ENCODE data around the gene FNDC10.

FNDC10 gene

GRCh38 chr1:1630965-1631781, 31.2 kb upstream of the FNDC10 start:
- peak overlapping the region; percentile 63 for H3K27ac Mint-ChIP-seq

DNA sequence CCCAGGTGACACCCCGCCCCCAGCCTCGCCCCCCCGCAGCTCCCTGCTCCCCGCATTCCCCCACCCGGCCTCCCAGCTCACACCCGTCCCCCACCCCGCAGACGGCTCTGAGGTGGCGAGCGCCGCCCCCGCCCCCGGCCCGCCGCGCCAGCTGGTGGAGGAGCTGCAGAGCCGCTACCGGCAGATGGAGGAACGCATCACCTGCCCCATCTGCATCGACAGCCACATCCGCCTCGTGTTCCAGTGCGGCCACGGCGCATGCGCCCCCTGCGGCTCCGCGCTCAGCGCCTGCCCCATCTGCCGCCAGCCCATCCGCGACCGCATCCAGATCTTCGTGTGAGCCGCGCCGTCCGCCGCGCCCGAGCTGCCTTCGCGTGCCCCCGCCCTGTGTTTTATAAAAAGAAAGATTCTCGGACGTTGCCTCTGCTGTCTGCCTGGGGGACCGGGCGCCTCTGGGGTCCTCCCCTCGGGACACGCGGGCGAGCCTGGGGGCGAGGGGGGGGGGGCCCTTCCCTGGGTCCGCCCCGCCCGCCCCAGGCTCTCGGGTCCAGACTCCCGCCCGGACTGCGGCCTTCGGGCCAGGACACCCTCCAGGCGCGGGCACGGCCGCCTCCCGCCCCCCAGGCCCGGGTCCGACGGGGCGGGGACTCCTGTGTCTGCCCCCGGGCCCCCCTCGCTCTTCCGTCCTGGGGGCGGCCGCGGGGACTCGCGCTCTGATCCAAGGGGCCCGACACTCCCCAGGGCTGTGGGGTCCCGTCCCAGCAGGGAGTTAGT, 30.4 kb upstream of the FNDC10 start:
- H3K4me3 Mint-ChIP-seq = peak overlapping the region; percentile 82
- H3K36me3 Mint-ChIP-seq (ENCODE audit: low read depth) = peaks cover 2% of the 10 kb centered on the region
- H3K4me1 Mint-ChIP-seq (ENCODE audit: low read depth) = peaks cover 2% of the 10 kb centered on the region
- H3K9me3 Mint-ChIP-seq = no peaks in the 10 kb centered on the region
- peak overlapping the region; percentile 87 for H3K27ac Mint-ChIP-seq
- H3K27me3 Mint-ChIP-seq (ENCODE audit: low read depth) = peaks cover 8% of the 10 kb centered on the region

More at GRCh38 chr1:1630965-1631781, 31.2 kb upstream of the FNDC10 start:
- Mint-ChIP-seq H3K4me3 (no peak overlapping the region), H3K27me3 (ENCODE audit: low read depth) (peaks cover 8% of the 10 kb centered on the region), H3K9me3 (no peaks in the 10 kb centered on the region), H3K4me1 (ENCODE audit: low read depth) (peaks cover 2% of the 10 kb centered on the region), H3K36me3 (ENCODE audit: low read depth) (peaks cover 2% of the 10 kb centered on the region)

- Mint-ChIP-seq H3K4me3 (peak overlapping the region; percentile 74), H3K27me3 (ENCODE audit: low read depth) (peaks cover 8% of the 10 kb centered on the region), H3K4me1 (ENCODE audit: low read depth) (peaks cover 2% of the 10 kb centered on the region), H3K36me3 (ENCODE audit: low read depth) (peaks cover 2% of the 10 kb centered on the region), H3K27ac (peak overlapping the region; percentile 87), H3K9me3 (no peaks in the 10 kb centered on the region)
Measured at GRCh38 chr1:1629430-1630190, 29.7 kb upstream of the FNDC10 start.

- Mint-ChIP-seq H3K27ac (no peak overlapping the region), H3K9me3 (no peaks in the 10 kb centered on the region), H3K4me3 (no peak overlapping the region), H3K4me1 (ENCODE audit: low read depth) (peaks cover 2% of the 10 kb centered on the region), H3K36me3 (ENCODE audit: low read depth) (peaks cover 2% of the 10 kb centered on the region), H3K27me3 (ENCODE audit: low read depth) (peaks cover 8% of the 10 kb centered on the region)
Measured at GRCh38 chr1:1628754-1629429, 29.0 kb upstream of the FNDC10 start.

DNA sequence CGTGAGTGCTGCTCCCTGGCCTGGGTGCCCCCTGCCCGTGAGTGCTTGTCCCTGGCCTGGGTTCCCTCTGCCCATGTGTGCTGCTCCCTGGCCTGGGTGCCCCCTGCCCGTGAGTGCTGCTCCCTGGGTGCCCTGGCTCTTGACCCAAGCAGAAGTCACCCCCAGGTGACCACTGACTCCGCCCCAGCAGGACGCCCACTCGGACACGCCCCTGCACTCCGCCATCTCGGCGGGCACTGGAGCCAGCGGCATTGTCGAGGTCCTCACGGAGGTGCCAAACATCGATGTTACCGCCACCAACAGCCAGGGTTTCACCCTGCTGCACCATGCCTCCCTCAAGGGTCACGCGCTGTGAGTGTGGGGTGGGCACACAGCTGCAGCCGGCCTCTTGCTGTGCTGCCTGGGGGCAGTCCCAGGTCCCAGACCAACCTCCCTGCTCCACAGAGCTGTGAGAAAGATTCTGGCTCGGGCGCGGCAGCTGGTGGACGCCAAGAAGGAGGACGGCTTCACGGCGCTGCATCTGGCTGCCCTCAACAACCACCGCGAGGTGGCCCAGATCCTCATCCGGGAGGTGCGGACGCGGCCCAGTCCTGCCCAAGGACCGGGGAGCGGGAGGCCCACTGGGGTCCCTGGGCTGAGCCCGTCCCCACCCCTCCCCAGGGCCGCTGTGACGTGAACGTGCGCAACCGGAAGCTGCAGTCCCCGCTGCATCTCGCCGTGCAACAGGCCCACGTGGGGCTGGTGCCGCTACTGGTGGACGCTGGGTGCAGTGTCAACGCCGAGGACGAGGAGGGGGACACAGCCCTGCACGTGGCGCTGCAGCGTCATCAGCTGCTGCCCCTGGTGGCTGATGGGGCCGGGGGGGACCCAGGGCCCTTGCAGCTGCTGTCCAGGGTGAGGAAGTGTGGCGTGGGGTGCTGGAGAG, 28.2 kb upstream of the FNDC10 start:
- H3K4me1 Mint-ChIP-seq (ENCODE audit: low read depth) = peaks cover 2% of the 10 kb centered on the region
- no peak overlapping the region for H3K27ac Mint-ChIP-seq
- peaks cover 8% of the 10 kb centered on the region for H3K27me3 Mint-ChIP-seq (ENCODE audit: low read depth)

GRCh38 chr1:1627261-1627828, 27.4 kb upstream of the FNDC10 start:
- H3K9me3 Mint-ChIP-seq = no peaks in the 10 kb centered on the region
- no peak overlapping the region for H3K27ac Mint-ChIP-seq
- H3K4me1 Mint-ChIP-seq (ENCODE audit: low read depth) = peaks cover 2% of the 10 kb centered on the region
- H3K36me3 Mint-ChIP-seq (ENCODE audit: low read depth) = peaks cover 2% of the 10 kb centered on the region
- no peak overlapping the region for H3K4me3 Mint-ChIP-seq
- peaks cover 8% of the 10 kb centered on the region for H3K27me3 Mint-ChIP-seq (ENCODE audit: low read depth)

More for the DNA sequence above, 28.2 kb upstream of the FNDC10 start:
- H3K9me3 Mint-ChIP-seq = no peaks in the 10 kb centered on the region
- H3K4me3 Mint-ChIP-seq = no peak overlapping the region
- peaks cover 2% of the 10 kb centered on the region for H3K36me3 Mint-ChIP-seq (ENCODE audit: low read depth)

DNA sequence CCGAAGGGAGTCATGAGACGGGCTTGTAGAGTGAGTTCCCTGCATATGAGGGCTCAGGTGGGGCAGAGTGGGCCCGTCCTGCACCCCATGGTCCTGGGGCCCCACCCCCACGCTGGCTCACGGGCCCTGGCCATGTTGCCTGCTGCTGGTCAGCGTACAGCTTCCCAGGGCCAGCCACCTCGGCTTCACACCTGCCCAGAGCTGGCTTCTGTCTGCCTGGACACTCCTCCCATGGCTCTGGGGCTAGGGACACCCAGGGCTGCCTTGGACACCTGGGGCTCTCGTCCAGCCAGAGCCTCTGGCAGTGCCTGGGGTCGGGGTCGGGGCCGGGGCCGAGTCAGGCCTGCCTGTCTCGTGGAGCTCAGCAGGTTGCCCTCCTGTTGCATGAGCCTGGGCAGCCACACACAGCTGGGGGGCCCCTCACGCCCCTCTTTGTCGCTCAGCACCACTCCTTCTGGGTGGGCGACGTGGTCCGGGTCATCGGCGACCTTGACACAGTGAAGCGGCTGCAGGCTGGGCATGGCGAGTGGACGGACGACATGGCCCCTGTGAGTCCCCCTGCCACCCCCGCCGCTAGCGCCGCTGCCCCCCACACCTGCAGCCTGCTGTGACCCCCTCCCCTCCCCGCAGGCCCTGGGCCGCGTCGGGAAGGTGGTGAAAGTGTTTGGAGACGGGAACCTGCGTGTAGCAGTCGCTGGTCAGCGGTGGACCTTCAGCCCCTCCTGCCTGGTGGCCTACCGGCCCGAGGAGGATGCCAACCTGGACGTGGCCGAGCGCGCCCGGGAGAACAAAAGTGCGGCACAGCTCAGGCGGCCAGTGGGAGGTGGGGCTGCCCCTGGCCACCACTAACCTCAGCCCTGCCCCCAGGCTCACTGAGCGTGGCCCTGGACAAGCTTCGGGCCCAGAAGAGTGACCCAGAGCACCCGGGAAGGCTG, 26.5 kb upstream of the FNDC10 start:
- Mint-ChIP-seq H3K27me3 (ENCODE audit: low read depth) (peaks cover 5% of the 10 kb centered on the region), H3K9me3 (no peaks in the 10 kb centered on the region), H3K27ac (no peak overlapping the region), H3K4me1 (ENCODE audit: low read depth) (peaks cover 2% of the 10 kb centered on the region), H3K4me3 (no peak overlapping the region), H3K36me3 (ENCODE audit: low read depth) (peaks cover 2% of the 10 kb centered on the region)

- Mint-ChIP-seq H3K4me3 (no peak overlapping the region), H3K4me1 (ENCODE audit: low read depth) (peaks cover 2% of the 10 kb centered on the region), H3K27me3 (ENCODE audit: low read depth) (peaks cover 4% of the 10 kb centered on the region), H3K9me3 (no peaks in the 10 kb centered on the region), H3K36me3 (ENCODE audit: low read depth) (peaks cover 2% of the 10 kb centered on the region), H3K27ac (no peak overlapping the region)
Measured at GRCh38 chr1:1625824-1626206, 25.9 kb upstream of the FNDC10 start.

- H3K27me3 Mint-ChIP-seq (ENCODE audit: low read depth) = peaks cover 3% of the 10 kb centered on the region
- peaks cover 2% of the 10 kb centered on the region for H3K4me1 Mint-ChIP-seq (ENCODE audit: low read depth)
- H3K4me3 Mint-ChIP-seq = no peak overlapping the region
- H3K27ac Mint-ChIP-seq = no peak overlapping the region
- peaks cover 2% of the 10 kb centered on the region for H3K36me3 Mint-ChIP-seq (ENCODE audit: low read depth)
- no peaks in the 10 kb centered on the region for H3K9me3 Mint-ChIP-seq
Measured at GRCh38 chr1:1625404-1625775, 25.5 kb upstream of the FNDC10 start.

DNA sequence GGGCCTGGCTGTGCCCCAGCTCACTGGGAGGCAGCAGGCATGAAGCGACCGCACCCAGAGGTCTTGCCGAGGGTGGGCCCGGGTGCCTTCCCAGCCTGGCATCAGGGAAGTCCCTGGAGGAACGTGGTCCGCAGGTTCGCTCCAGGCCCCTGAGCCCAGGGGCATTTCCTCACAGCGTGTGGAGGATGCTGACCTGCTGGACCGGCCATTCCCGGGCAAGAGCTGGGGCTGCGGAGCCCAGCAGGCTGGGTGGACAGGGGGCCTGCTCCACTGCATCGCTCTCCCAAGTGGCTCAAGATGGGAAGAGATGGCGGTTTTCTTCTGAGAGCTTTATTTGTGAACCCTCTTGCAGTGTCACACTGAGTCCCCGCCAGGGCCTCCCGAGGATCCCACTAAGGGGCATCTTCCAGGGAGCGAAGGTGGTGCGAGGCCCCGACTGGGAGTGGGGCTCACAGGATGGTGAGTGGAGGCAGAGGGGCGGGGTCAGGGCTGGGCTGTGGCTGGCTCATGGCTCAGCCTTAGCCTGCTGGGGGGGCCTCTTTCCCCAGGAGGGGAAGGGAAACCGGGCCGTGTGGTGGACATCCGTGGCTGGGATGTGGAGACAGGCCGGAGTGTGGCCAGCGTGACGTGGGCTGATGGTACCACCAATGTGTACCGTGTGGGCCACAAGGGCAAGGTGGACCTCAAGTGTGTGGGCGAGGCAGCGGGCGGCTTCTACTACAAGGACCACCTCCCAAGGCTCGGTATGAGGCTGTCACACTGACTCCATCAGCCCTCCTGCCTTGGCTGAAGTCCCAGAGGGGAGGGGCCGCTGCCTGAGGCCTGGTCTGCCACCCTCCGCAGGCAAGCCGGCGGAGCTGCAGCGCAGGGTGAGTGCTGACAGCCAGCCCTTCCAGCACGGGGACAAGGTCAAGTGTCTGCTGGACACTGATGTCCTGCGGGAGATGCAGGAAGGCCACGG, 24.8 kb upstream of the FNDC10 start:
- no peaks in the 10 kb centered on the region for H3K4me1 Mint-ChIP-seq (ENCODE audit: low read depth)
- H3K4me3 Mint-ChIP-seq = no peak overlapping the region
- H3K27me3 Mint-ChIP-seq (ENCODE audit: low read depth) = no peaks in the 10 kb centered on the region
- no peaks in the 10 kb centered on the region for H3K36me3 Mint-ChIP-seq (ENCODE audit: low read depth)
- no peak overlapping the region for H3K27ac Mint-ChIP-seq
- no peaks in the 10 kb centered on the region for H3K9me3 Mint-ChIP-seq

GRCh38 chr1:1623631-1624442, 23.9 kb upstream of the FNDC10 start:
- Mint-ChIP-seq H3K27ac (no peak overlapping the region), H3K4me3 (no peak overlapping the region), H3K36me3 (ENCODE audit: low read depth) (no peaks in the 10 kb centered on the region), H3K9me3 (no peaks in the 10 kb centered on the region), H3K27me3 (ENCODE audit: low read depth) (no peaks in the 10 kb centered on the region), H3K4me1 (ENCODE audit: low read depth) (no peaks in the 10 kb centered on the region)

All from T-helper 1 cell treated with Interleukin-12 subunit alpha and Interleukin-12 subunit beta and Interleukin-4 antibody, amounts not matched to agents 30 μg/mL and 1 μg/mL, for 36 hours (primary cell).